Lower leg skin (tissue), 3 donors: ENCODE data around the gene CLEC11A.
"Not testable (repeated sequence)": the region's sequence is repeated elsewhere in the genome, so short reads cannot be mapped to it uniquely, and the experiment has no call there.

Source experiments
- POLR2A ChIP-seq, 2 donors: fragments of 450-650 bp; IDR thresholded peaks; one replicate each; pipeline ENCODE4 v1.6.1; 2016 to 2017; ENCODE audit warnings: antibody characterized with exemption in 2 of 2, mild to moderate bottlenecking in 1 of 2, moderate library complexity in 1 of 2
- TF ChIP-seq, protein P1 (sequence below), 3 donors: fragments of 450-650 bp; IDR thresholded peaks; one replicate each; pipeline ENCODE4 v1.5.1; 2016; ENCODE audit warnings: antibody characterized with exemption in 3 of 3, mild to moderate bottlenecking in 3 of 3, moderate library complexity in 2 of 3

DNA sequence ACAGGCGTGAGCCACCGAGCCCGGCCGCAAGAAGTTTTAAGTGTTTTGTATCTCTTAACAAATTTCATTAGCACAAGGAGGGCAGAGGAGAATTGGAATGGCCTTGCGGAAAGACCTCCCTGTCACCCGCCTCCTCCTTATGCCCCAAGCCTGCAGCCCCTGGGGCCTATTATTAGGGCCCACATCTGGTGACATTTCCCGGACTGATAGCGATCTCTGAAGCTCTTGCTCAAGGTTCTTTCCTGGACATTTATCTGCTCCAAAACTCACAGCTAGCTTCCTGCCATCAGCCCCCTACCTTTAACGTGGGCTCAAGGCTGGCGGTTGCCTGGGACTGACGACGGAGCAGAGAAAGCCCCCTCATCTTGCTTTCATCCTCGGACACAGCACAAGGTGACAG, 40.4 kb downstream of the CLEC11A start:
- TF ChIP-seq, protein P1, sequence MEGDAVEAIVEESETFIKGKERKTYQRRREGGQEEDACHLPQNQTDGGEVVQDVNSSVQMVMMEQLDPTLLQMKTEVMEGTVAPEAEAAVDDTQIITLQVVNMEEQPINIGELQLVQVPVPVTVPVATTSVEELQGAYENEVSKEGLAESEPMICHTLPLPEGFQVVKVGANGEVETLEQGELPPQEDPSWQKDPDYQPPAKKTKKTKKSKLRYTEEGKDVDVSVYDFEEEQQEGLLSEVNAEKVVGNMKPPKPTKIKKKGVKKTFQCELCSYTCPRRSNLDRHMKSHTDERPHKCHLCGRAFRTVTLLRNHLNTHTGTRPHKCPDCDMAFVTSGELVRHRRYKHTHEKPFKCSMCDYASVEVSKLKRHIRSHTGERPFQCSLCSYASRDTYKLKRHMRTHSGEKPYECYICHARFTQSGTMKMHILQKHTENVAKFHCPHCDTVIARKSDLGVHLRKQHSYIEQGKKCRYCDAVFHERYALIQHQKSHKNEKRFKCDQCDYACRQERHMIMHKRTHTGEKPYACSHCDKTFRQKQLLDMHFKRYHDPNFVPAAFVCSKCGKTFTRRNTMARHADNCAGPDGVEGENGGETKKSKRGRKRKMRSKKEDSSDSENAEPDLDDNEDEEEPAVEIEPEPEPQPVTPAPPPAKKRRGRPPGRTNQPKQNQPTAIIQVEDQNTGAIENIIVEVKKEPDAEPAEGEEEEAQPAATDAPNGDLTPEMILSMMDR (IDR thresholded peaks at IDR 0.05), result not testable (repeated sequence)
- not testable (repeated sequence) for TF ChIP-seq POLR2A (IDR thresholded peaks at IDR 0.05)
